Neuronal stem cell (in vitro differentiated cells): ENCODE measurements around the gene CUX1.

Experiments used
- DNase-seq: peaks from one replicate; pipeline ENCODE4 v3.0.0-alpha.2; 2013; ENCODE audit warnings: low spot score
- H2AFZ ChIP-seq: one replicate; pipeline ENCODE4 v1.6.1; 2013; ENCODE audit warnings: mild to moderate bottlenecking, low read length, inconsistent platforms
- H2AK5ac ChIP-seq: 2 replicates; pipeline ENCODE4 v1.6.1; 2013; ENCODE audit warnings: low read depth, mild to moderate bottlenecking, inconsistent platforms, low read length, moderate library complexity, mixed read lengths
- H2BK120ac ChIP-seq: 2 replicates; pipeline ENCODE4 v1.6.1; 2013; ENCODE audit warnings: low read depth, mild to moderate bottlenecking, inconsistent platforms, low read length, moderate library complexity, mixed read lengths
- H2BK12ac ChIP-seq: one replicate; pipeline ENCODE4 v1.6.1; 2013; ENCODE audit warnings: low read length, inconsistent platforms
- H2BK15ac ChIP-seq: 2 replicates; pipeline ENCODE4 v1.6.1; 2013; ENCODE audit warnings: mild to moderate bottlenecking, low read length, inconsistent platforms, mixed read lengths
- H2BK5ac ChIP-seq: one replicate; pipeline ENCODE4 v1.6.1; 2013; ENCODE audit warnings: inconsistent platforms, mild to moderate bottlenecking, low read length, moderate library complexity
- H3K14ac ChIP-seq: one replicate; pipeline ENCODE4 v1.6.1; 2013; ENCODE audit warnings: low read length, inconsistent platforms
- H3K18ac ChIP-seq: 2 replicates; pipeline ENCODE4 v1.6.1; 2013; ENCODE audit warnings: low read length, inconsistent platforms
- H3K23ac ChIP-seq: 2 replicates; pipeline ENCODE4 v1.6.1; 2013; ENCODE audit warnings: low read depth, mild to moderate bottlenecking, mixed read lengths, low read length, inconsistent platforms; ENCODE audit not compliant: poor library complexity
- H3K27ac ChIP-seq: replicated peaks from 3 replicates; pipeline ENCODE4 v1.5.1; 2013; ENCODE audit warnings: low read length, inconsistent platforms
- H3K27me3 ChIP-seq, 3 experiments: 2 replicates each; pipeline ENCODE4 v1.6.1; 2013; ENCODE audit warnings: low read length in 3 of 3, mild to moderate bottlenecking in 2 of 3, inconsistent platforms in 1 of 3, low read depth in 1 of 3, mixed read lengths in 1 of 3, moderate library complexity in 1 of 3; ENCODE audit not compliant: control insufficient read depth in 3 of 3, insufficient read depth in 3 of 3
- H3K36me3 ChIP-seq, 2 donors: replicated peaks in 1 of 2; 2 replicates each; pipeline ENCODE4 v1.6.1; 2013; ENCODE audit warnings: low read length in 2 of 2; ENCODE audit not compliant: control insufficient read depth in 2 of 2, insufficient read depth in 2 of 2
- H3K4ac ChIP-seq: 2 replicates; pipeline ENCODE4 v1.6.1; 2013; ENCODE audit warnings: inconsistent platforms, mild to moderate bottlenecking, low read length, moderate library complexity
- H3K4me1 ChIP-seq, 2 donors: 1 replicate in 1 of 2; 2 replicates in 1 of 2; pipeline ENCODE4 v1.6.1; 2013; ENCODE audit warnings: low read length in 2 of 2, low read depth in 1 of 2; ENCODE audit not compliant: control insufficient read depth in 2 of 2, insufficient read depth in 1 of 2
- H3K4me2 ChIP-seq: one replicate; pipeline ENCODE4 v1.6.1; 2013; ENCODE audit warnings: mild to moderate bottlenecking, low read length, inconsistent platforms; ENCODE audit not compliant: insufficient read depth, poor library complexity, severe bottlenecking
- H3K4me3 ChIP-seq, 2 donors: 2 replicates each; pipeline ENCODE4 v1.5.1; 2013; ENCODE audit warnings: low read length in 2 of 2, mild to moderate bottlenecking in 2 of 2, inconsistent platforms in 1 of 2, moderate library complexity in 1 of 2
- H3K79me1 ChIP-seq: one replicate; pipeline ENCODE4 v1.6.1; 2013; ENCODE audit warnings: low read depth, mild to moderate bottlenecking, inconsistent platforms, low read length, moderate library complexity
- H3K9ac ChIP-seq: one replicate; pipeline ENCODE4 v1.6.1; 2013; ENCODE audit warnings: mild to moderate bottlenecking, low read depth, low read length, inconsistent platforms; ENCODE audit not compliant: poor library complexity
- H3K9me3 ChIP-seq, 2 donors: replicated peaks in 1 of 2; 2 replicates each; pipeline versions ENCODE3 to v1.6.1; 2013; ENCODE audit warnings: low read length in 2 of 2, mild to moderate bottlenecking in 2 of 2, inconsistent platforms in 1 of 2, low read depth in 1 of 2, mixed read lengths in 1 of 2, moderate library complexity in 1 of 2; ENCODE audit not compliant: control insufficient read depth in 2 of 2, insufficient read depth in 1 of 2
- H4K8ac ChIP-seq: one replicate; pipeline ENCODE4 v1.6.1; 2013; ENCODE audit warnings: low read depth, mild to moderate bottlenecking, inconsistent platforms, low read length, moderate library complexity
- H4K91ac ChIP-seq: one replicate; pipeline ENCODE4 v1.6.1; 2013; ENCODE audit warnings: low read length, low read depth, mild to moderate bottlenecking, inconsistent platforms; ENCODE audit not compliant: poor library complexity
- WGBS, 2 donors: extraction: QIAGEN DNeasy Blood & Tissue Kit; methylation state at CpG; one replicate each; pipeline ENCODE4 v1.1.7; 2013; ENCODE audit warnings: missing lambda C conversion rate in 2 of 2, mixed read lengths in 1 of 2; ENCODE audit not compliant: insufficient read length in 2 of 2, insufficient replicate concordance in 1 of 2; ENCODE audit errors: extremely low coverage in 2 of 2; 5-methylcytosine and 5-hydroxymethylcytosine counted together

The CUX1 gene

GRCh38 chr7:102196028-102196427 is 378.6 kb downstream of the CUX1 start:
- Histone ChIP-seq H4K91ac (no peak overlapping the region), H3K23ac (no peak overlapping the region), H4K8ac (no peak overlapping the region), H3K18ac (no peak overlapping the region), H3K9ac (no peak overlapping the region), H2AK5ac (no peak overlapping the region), H2AFZ (no peak overlapping the region), H2BK120ac (no peak overlapping the region), H2BK15ac (no peak overlapping the region), H3K79me1 (no peaks in the 10 kb centered on the region), H3K4me1 (no peaks in the 10 kb centered on the region), H3K36me3 (peaks cover 34 to 97% of the 10 kb centered on the region in 2 donors), H3K4me2 (no peak overlapping the region), H3K4me3 (no peak overlapping the region), H3K14ac (no peak overlapping the region), H3K27me3 (no peaks in the 10 kb centered on the region), H2BK12ac (no peak overlapping the region), H3K9me3 (no peaks in the 10 kb centered on the region), H3K4ac (no peak overlapping the region), H3K27ac (no peak overlapping the region), H2BK5ac (peak overlapping the region; percentile 59)
- no CpG with 5 or more reads among the region's 25 CpGs for WGBS, 2 donors
- no peak for DNase-seq

DNA sequence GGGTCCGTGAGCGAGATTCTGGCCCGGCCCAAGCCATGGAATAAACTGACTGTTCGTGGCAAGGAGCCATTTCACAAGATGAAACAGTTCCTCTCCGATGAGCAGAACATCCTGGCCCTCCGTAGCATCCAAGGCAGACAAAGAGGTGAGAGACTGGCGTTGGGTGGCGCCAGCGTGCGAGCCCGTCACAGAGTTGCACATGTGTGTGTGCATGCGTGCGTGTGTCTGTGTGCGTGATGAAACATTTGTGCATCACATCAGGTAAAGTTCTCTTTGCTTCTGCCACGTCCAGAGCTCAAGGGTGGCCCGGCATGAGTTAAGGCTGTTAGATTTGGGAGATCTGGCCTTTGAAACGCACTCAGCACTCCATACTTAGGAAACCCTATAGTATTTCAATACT is 379.7 kb downstream of the CUX1 start:
- no peak overlapping the region for H2BK5ac ChIP-seq
- H3K27ac ChIP-seq = no peak overlapping the region
- H3K4me1 ChIP-seq = no peaks in the 10 kb centered on the region
- DNase-seq = no peak
- H3K27me3 ChIP-seq = no peaks in the 10 kb centered on the region
- peaks cover 4% of the 10 kb centered on the region for H3K79me1 ChIP-seq
- H2AK5ac ChIP-seq = no peak overlapping the region
- H4K8ac ChIP-seq = no peak overlapping the region
- peaks cover 39 to 98% of the 10 kb centered on the region in 2 donors for H3K36me3 ChIP-seq
- H2BK12ac ChIP-seq = no peak overlapping the region
- H3K23ac ChIP-seq = no peak overlapping the region
- no peaks in the 10 kb centered on the region for H3K9me3 ChIP-seq
- whole genome bisulfite sequencing, 2 donors = no CpG with 5 or more reads among the region's 17 CpGs
- no peak overlapping the region for H3K4me3 ChIP-seq
- no peak overlapping the region for H3K4me2 ChIP-seq
- H3K4ac ChIP-seq = no peak overlapping the region
- H4K91ac ChIP-seq = no peak overlapping the region
- no peak overlapping the region for H2BK15ac ChIP-seq
- no peak overlapping the region for H3K14ac ChIP-seq
- no peak overlapping the region for H3K18ac ChIP-seq
- no peak overlapping the region for H3K9ac ChIP-seq
- H2BK120ac ChIP-seq = no peak overlapping the region
- H2AFZ ChIP-seq = no peak overlapping the region

- H3K4me1 ChIP-seq = no peaks in the 10 kb centered on the region
- H3K27me3 ChIP-seq = no peaks in the 10 kb centered on the region
- peaks cover 42 to 98% of the 10 kb centered on the region in 2 donors for H3K36me3 ChIP-seq
- H2AK5ac ChIP-seq = no peak overlapping the region
- no peak overlapping the region for H2BK120ac ChIP-seq
- no peak for DNase-seq
- H4K91ac ChIP-seq = no peak overlapping the region
- H4K8ac ChIP-seq = no peak overlapping the region
- H2BK12ac ChIP-seq = no peak overlapping the region
- WGBS, 2 donors = no CpG with 5 or more reads among the region's 12 CpGs
- H3K18ac ChIP-seq = no peak overlapping the region
- H3K9ac ChIP-seq = no peak overlapping the region
- no peak overlapping the region for H2AFZ ChIP-seq
- H3K4ac ChIP-seq = no peak overlapping the region
- H2BK5ac ChIP-seq = no peak overlapping the region
- no peak overlapping the region for H3K23ac ChIP-seq
- H3K27ac ChIP-seq = no peak overlapping the region
- no peak overlapping the region for H3K4me2 ChIP-seq
- no peak overlapping the region for H3K14ac ChIP-seq
- H3K4me3 ChIP-seq = no peak overlapping the region
- H2BK15ac ChIP-seq = no peak overlapping the region
- peaks cover 5% of the 10 kb centered on the region for H3K79me1 ChIP-seq
- H3K9me3 ChIP-seq = no peaks in the 10 kb centered on the region
Observed at GRCh38 chr7:102197599-102197998, 380.2 kb downstream of the CUX1 start.

GRCh38 chr7:102198417-102198956 is 381.1 kb downstream of the CUX1 start:
- DNase-seq = no peak
- no peak overlapping the region for H4K8ac ChIP-seq
- H3K23ac ChIP-seq = no peak overlapping the region
- H2BK15ac ChIP-seq = no peak overlapping the region
- H3K14ac ChIP-seq = no peak overlapping the region
- H3K9me3 ChIP-seq = no peaks in the 10 kb centered on the region
- H3K36me3 ChIP-seq = peaks cover 39 to 98% of the 10 kb centered on the region in 2 donors
- H3K79me1 ChIP-seq = peaks cover 5% of the 10 kb centered on the region
- H3K18ac ChIP-seq = no peak overlapping the region
- H2AK5ac ChIP-seq = no peak overlapping the region
- H3K27me3 ChIP-seq = no peaks in the 10 kb centered on the region
- no CpG with 5 or more reads among the region's 14 CpGs for WGBS, 2 donors
- no peak overlapping the region for H3K4ac ChIP-seq
- H3K4me3 ChIP-seq = no peak overlapping the region
- H3K27ac ChIP-seq = no peak overlapping the region
- H2BK120ac ChIP-seq = no peak overlapping the region
- H4K91ac ChIP-seq = no peak overlapping the region
- H2BK5ac ChIP-seq = no peak overlapping the region
- no peaks in the 10 kb centered on the region for H3K4me1 ChIP-seq
- H3K4me2 ChIP-seq = no peak overlapping the region
- H3K9ac ChIP-seq = no peak overlapping the region
- H2BK12ac ChIP-seq = no peak overlapping the region
- H2AFZ ChIP-seq = no peak overlapping the region
